22Rv1 (cell line): Measurements from ENCODE around the gene RUNX2.

Experiments used
- ZFX ChIP-seq: fragments of 450-650 bp; IDR thresholded peaks from 2 replicates; pipeline ENCODE4 v1.6.1; 2017; ENCODE audit warnings: antibody characterized with exemption, borderline replicate concordance
- TF ChIP-seq, protein P1 (sequence below): fragments of 450-650 bp; IDR thresholded peaks from 2 replicates; pipeline ENCODE4 v1.5.1; 2017; ENCODE audit warnings: mild to moderate bottlenecking

DNA sequence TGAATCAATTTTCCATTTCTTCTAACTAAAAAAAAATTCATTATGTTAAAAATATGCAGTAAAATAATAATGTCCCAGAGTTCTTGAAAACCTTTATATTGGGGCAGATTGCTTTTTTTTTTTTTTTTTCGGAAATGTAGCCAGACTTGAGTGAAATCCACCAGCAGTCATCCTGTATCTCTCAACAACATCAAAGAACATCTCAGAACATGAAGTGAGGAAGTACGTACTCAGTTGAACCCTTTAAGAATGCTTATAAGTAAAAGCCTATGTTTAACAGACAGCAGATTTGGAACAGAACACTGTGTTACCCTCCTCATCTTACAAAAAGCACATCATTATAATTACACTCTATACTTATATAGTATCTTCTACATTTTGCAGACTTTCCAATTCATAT lies 100.6 kb downstream of the RUNX2 start:
- TF ChIP-seq, protein P1, sequence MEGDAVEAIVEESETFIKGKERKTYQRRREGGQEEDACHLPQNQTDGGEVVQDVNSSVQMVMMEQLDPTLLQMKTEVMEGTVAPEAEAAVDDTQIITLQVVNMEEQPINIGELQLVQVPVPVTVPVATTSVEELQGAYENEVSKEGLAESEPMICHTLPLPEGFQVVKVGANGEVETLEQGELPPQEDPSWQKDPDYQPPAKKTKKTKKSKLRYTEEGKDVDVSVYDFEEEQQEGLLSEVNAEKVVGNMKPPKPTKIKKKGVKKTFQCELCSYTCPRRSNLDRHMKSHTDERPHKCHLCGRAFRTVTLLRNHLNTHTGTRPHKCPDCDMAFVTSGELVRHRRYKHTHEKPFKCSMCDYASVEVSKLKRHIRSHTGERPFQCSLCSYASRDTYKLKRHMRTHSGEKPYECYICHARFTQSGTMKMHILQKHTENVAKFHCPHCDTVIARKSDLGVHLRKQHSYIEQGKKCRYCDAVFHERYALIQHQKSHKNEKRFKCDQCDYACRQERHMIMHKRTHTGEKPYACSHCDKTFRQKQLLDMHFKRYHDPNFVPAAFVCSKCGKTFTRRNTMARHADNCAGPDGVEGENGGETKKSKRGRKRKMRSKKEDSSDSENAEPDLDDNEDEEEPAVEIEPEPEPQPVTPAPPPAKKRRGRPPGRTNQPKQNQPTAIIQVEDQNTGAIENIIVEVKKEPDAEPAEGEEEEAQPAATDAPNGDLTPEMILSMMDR: no peak
- TF ChIP-seq ZFX: no peak
